ENCODE measurements around the gene PRSS21.

PRSS21 gene

DNA sequence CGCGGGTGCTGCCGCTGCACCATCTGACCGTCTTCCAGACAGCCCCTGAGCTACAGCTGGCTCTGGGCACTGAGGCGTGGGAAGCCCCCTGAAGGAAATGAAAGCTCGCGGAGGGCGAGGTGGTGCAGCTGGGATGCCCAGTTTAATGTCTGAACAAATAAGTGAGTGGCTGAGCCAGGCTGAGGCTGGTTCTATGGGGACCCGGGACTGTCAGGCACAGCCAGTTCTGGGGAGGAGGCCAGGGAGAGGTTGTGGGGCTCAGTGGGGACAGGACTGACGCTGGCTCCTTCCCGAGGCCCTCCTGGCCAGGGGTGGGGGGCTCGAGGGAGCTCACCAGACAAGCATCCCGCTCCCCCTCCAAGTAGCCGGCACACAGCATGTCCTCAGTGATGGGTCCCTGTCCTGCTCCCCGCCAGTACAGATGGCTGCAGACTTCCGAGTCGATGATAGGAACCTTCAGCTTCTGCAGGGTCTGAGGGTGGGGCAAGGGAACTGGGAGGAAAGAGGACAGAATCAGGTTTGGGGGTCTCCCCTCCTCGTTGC is 36.6 kb downstream of the PRSS21 start:
- H3K9me2 ChIP-seq (replicated peaks; ENCODE audit: control insufficient read depth, low read length): no peaks in the 10 kb centered on the region
- no peaks in the 10 kb centered on the region for H3K4me1 ChIP-seq (ENCODE audit: control insufficient read depth, low read length)
- peaks cover 8% of the 10 kb centered on the region for H3K27me3 ChIP-seq (ENCODE audit: control insufficient read depth, low read length)
- H3K79me2 ChIP-seq (ENCODE audit: control insufficient read depth, low read length): no peaks in the 10 kb centered on the region
- no peak overlapping the region for H3K4me3 ChIP-seq (ENCODE audit: low read length)
- no peaks in the 10 kb centered on the region for H4K20me1 ChIP-seq (ENCODE audit: control insufficient read depth, insufficient read depth, low read depth, low read length)
- no peaks in the 10 kb centered on the region for H3K36me3 ChIP-seq (ENCODE audit: control insufficient read depth, low read length)
- peaks cover 12% of the 10 kb centered on the region for H3K9me3 ChIP-seq (ENCODE audit: control insufficient read depth, insufficient read depth, low read length)
- no peaks in the 10 kb centered on the region for H3F3A ChIP-seq (ENCODE audit: control insufficient read depth, insufficient read depth)
- no peak overlapping the region for H3K27ac ChIP-seq (ENCODE audit: low read depth, low read length)
- TF ChIP-seq, protein P1, sequence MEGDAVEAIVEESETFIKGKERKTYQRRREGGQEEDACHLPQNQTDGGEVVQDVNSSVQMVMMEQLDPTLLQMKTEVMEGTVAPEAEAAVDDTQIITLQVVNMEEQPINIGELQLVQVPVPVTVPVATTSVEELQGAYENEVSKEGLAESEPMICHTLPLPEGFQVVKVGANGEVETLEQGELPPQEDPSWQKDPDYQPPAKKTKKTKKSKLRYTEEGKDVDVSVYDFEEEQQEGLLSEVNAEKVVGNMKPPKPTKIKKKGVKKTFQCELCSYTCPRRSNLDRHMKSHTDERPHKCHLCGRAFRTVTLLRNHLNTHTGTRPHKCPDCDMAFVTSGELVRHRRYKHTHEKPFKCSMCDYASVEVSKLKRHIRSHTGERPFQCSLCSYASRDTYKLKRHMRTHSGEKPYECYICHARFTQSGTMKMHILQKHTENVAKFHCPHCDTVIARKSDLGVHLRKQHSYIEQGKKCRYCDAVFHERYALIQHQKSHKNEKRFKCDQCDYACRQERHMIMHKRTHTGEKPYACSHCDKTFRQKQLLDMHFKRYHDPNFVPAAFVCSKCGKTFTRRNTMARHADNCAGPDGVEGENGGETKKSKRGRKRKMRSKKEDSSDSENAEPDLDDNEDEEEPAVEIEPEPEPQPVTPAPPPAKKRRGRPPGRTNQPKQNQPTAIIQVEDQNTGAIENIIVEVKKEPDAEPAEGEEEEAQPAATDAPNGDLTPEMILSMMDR (IDR thresholded peaks at IDR 0.05; ENCODE audit: low read depth, low read length, poor library complexity, severe bottlenecking): no peak
- no peak for TF ChIP-seq EZH2phosphoT487 (IDR thresholded peaks at IDR 0.05; ENCODE audit: borderline replicate concordance, low read length)
- H3K4me2 ChIP-seq (ENCODE audit: low read length): no peak overlapping the region

- Histone ChIP-seq H3K4me2 (ENCODE audit: low read length) (no peak overlapping the region), H3K27me3 (ENCODE audit: control insufficient read depth, low read length) (no peaks in the 10 kb centered on the region), H3K9me3 (ENCODE audit: control insufficient read depth, insufficient read depth, low read length) (peaks cover 12% of the 10 kb centered on the region), H3F3A (ENCODE audit: control insufficient read depth, insufficient read depth) (no peaks in the 10 kb centered on the region), H4K20me1 (ENCODE audit: control insufficient read depth, insufficient read depth, low read depth, low read length) (no peaks in the 10 kb centered on the region), H3K4me3 (ENCODE audit: low read length) (no peak overlapping the region), H3K79me2 (ENCODE audit: control insufficient read depth, low read length) (no peaks in the 10 kb centered on the region), H3K9me2 (replicated peaks; ENCODE audit: control insufficient read depth, low read length) (no peaks in the 10 kb centered on the region), H3K4me1 (ENCODE audit: control insufficient read depth, low read length) (no peaks in the 10 kb centered on the region), H3K27ac (ENCODE audit: low read depth, low read length) (no peak overlapping the region), H3K36me3 (ENCODE audit: control insufficient read depth, low read length) (no peaks in the 10 kb centered on the region)
- TF ChIP-seq EZH2phosphoT487 (IDR thresholded peaks at IDR 0.05; ENCODE audit: borderline replicate concordance, low read length): no peak
- TF ChIP-seq, protein P1 (IDR thresholded peaks at IDR 0.05; ENCODE audit: low read depth, low read length, poor library complexity, severe bottlenecking): peak; percentile 74
Observed at GRCh38 chr16:2854700-2855309, 37.8 kb downstream of the PRSS21 start.

- H3K9me3 ChIP-seq (ENCODE audit: control insufficient read depth, insufficient read depth, low read length): peaks cover 12% of the 10 kb centered on the region
- H3K4me3 ChIP-seq (ENCODE audit: low read length): no peak overlapping the region
- no peaks in the 10 kb centered on the region for H3K79me2 ChIP-seq (ENCODE audit: control insufficient read depth, low read length)
- TF ChIP-seq, protein P1 (IDR thresholded peaks at IDR 0.05; ENCODE audit: low read depth, low read length, poor library complexity, severe bottlenecking): no peak
- TF ChIP-seq EZH2phosphoT487 (IDR thresholded peaks at IDR 0.05; ENCODE audit: borderline replicate concordance, low read length): no peak
- H3K9me2 ChIP-seq (replicated peaks; ENCODE audit: control insufficient read depth, low read length): no peaks in the 10 kb centered on the region
- no peak overlapping the region for H3K4me2 ChIP-seq (ENCODE audit: low read length)
- no peaks in the 10 kb centered on the region for H4K20me1 ChIP-seq (ENCODE audit: control insufficient read depth, insufficient read depth, low read depth, low read length)
- H3K4me1 ChIP-seq (ENCODE audit: control insufficient read depth, low read length): no peaks in the 10 kb centered on the region
- H3K36me3 ChIP-seq (ENCODE audit: control insufficient read depth, low read length): no peaks in the 10 kb centered on the region
- H3K27me3 ChIP-seq (ENCODE audit: control insufficient read depth, low read length): no peaks in the 10 kb centered on the region
- no peaks in the 10 kb centered on the region for H3F3A ChIP-seq (ENCODE audit: control insufficient read depth, insufficient read depth)
- H3K27ac ChIP-seq (ENCODE audit: low read depth, low read length): no peak overlapping the region
Observed at GRCh38 chr16:2855536-2855935, 38.5 kb downstream of the PRSS21 start.

Measured in DOHH2 (cell line).